ENCODE results near the gene PIH1D2.
"Not testable (repeated sequence)": the region's sequence is repeated elsewhere in the genome, so short reads cannot be mapped to it uniquely, and the experiment has no call there.

PIH1D2 gene

GRCh38 chr11:112073941-112074811 is at the start of gene PIH1D2, which contains the start of gene NKAPD1:
Gene PIH1D2, minus strand, starts transcription at chr11:112074017. Its CDS starts 843 bp downstream, at chr11:112073174.
Gene NKAPD1, plus strand, starts transcription at chr11:112074299. Its CDS starts 1,276 bp downstream, at chr11:112075575.
- peak within 1 kb of the TSS; percentile 97 for H3K4me3 Mint-ChIP-seq

GRCh38 chr11:112123129-112123528 is 49.3 kb upstream of the PIH1D2 start:
- no peaks in the 10 kb centered on the region for H3K27me3 Mint-ChIP-seq
- no peaks in the 10 kb centered on the region for H3K36me3 Mint-ChIP-seq (ENCODE audit: low read depth)
- no peaks in the 10 kb centered on the region for H3K9me3 Mint-ChIP-seq
- H3K27ac Mint-ChIP-seq: no peak overlapping the region
- H3K4me1 Mint-ChIP-seq (ENCODE audit: low read depth): peaks cover 25% of the 10 kb centered on the region
- H3K4me3 Mint-ChIP-seq: no peak overlapping the region

More at GRCh38 chr11:112073941-112074811, at the start of gene PIH1D2, which contains the start of gene NKAPD1:
- Mint-ChIP-seq H3K4me1 (ENCODE audit: low read depth) (peaks cover 34% of the 10 kb centered on the region), H3K27ac (peak within 1 kb of the TSS; percentile 98), H3K36me3 (ENCODE audit: low read depth) (peaks cover 27% of the 10 kb centered on the region), H3K27me3 (peaks cover 8% of the 10 kb centered on the region), H3K9me3 (no peaks in the 10 kb centered on the region)

GRCh38 chr11:112121981-112122615 is 48.3 kb upstream of the PIH1D2 start:
- Mint-ChIP-seq H3K27ac (no peak overlapping the region), H3K9me3 (no peaks in the 10 kb centered on the region), H3K36me3 (ENCODE audit: low read depth) (no peaks in the 10 kb centered on the region)

GRCh38 chr11:112118176-112118575 is 44.4 kb upstream of the PIH1D2 start:
- Mint-ChIP-seq H3K27ac (no peak overlapping the region), H3K4me1 (ENCODE audit: low read depth) (peaks cover 29% of the 10 kb centered on the region)

More at GRCh38 chr11:112121981-112122615, 48.3 kb upstream of the PIH1D2 start:
- Mint-ChIP-seq H3K4me1 (ENCODE audit: low read depth) (peaks cover 29% of the 10 kb centered on the region), H3K4me3 (no peak overlapping the region), H3K27me3 (no peaks in the 10 kb centered on the region)

GRCh38 chr11:112115386-112115785 is 41.6 kb upstream of the PIH1D2 start:
- Mint-ChIP-seq H3K9me3 (no peaks in the 10 kb centered on the region), H3K27ac (no peak overlapping the region), H3K4me1 (ENCODE audit: low read depth) (peaks cover 18% of the 10 kb centered on the region), H3K36me3 (ENCODE audit: low read depth) (no peaks in the 10 kb centered on the region), H3K4me3 (no peak overlapping the region), H3K27me3 (no peaks in the 10 kb centered on the region)

More at GRCh38 chr11:112118176-112118575, 44.4 kb upstream of the PIH1D2 start:
- Mint-ChIP-seq H3K4me3 (no peak overlapping the region), H3K27me3 (no peaks in the 10 kb centered on the region), H3K36me3 (ENCODE audit: low read depth) (no peaks in the 10 kb centered on the region), H3K9me3 (no peaks in the 10 kb centered on the region)

- Mint-ChIP-seq H3K27me3 (no peaks in the 10 kb centered on the region), H3K9me3 (no peaks in the 10 kb centered on the region), H3K27ac (no peak overlapping the region), H3K36me3 (ENCODE audit: low read depth) (peaks cover 2% of the 10 kb centered on the region), H3K4me3 (no peak overlapping the region), H3K4me1 (ENCODE audit: low read depth) (peaks cover 10% of the 10 kb centered on the region)
Observed at GRCh38 chr11:112114460-112114859, 40.6 kb upstream of the PIH1D2 start.

GRCh38 chr11:112113539-112114457 is 40.0 kb upstream of the PIH1D2 start:
- H3K4me3 Mint-ChIP-seq: no peak overlapping the region
- H3K27ac Mint-ChIP-seq: no peak overlapping the region
- no peaks in the 10 kb centered on the region for H3K27me3 Mint-ChIP-seq
- no peaks in the 10 kb centered on the region for H3K9me3 Mint-ChIP-seq
- peaks cover 6% of the 10 kb centered on the region for H3K36me3 Mint-ChIP-seq (ENCODE audit: low read depth)
- H3K4me1 Mint-ChIP-seq (ENCODE audit: low read depth): peaks cover 10% of the 10 kb centered on the region

- H3K36me3 Mint-ChIP-seq (ENCODE audit: low read depth): peaks cover 6% of the 10 kb centered on the region
- no peaks in the 10 kb centered on the region for H3K27me3 Mint-ChIP-seq
- H3K4me1 Mint-ChIP-seq (ENCODE audit: low read depth): peaks cover 3% of the 10 kb centered on the region
- no peak overlapping the region for H3K4me3 Mint-ChIP-seq
- no peaks in the 10 kb centered on the region for H3K9me3 Mint-ChIP-seq
- no peak overlapping the region for H3K27ac Mint-ChIP-seq
Observed at GRCh38 chr11:112106070-112106469, 32.3 kb upstream of the PIH1D2 start.

- no peaks in the 10 kb centered on the region for H3K9me3 Mint-ChIP-seq
- H3K27me3 Mint-ChIP-seq: no peaks in the 10 kb centered on the region
- H3K36me3 Mint-ChIP-seq (ENCODE audit: low read depth): peaks cover 3% of the 10 kb centered on the region
- H3K4me3 Mint-ChIP-seq: no peak overlapping the region
- H3K4me1 Mint-ChIP-seq (ENCODE audit: low read depth): peaks cover 3% of the 10 kb centered on the region
- no peak overlapping the region for H3K27ac Mint-ChIP-seq
Observed at GRCh38 chr11:112103446-112103845, 29.6 kb upstream of the PIH1D2 start.

GRCh38 chr11:112100462-112100861 is 26.6 kb upstream of the PIH1D2 start:
- H3K27me3 Mint-ChIP-seq: no peaks in the 10 kb centered on the region
- no peak overlapping the region for H3K27ac Mint-ChIP-seq

GRCh38 chr11:112097734-112098528 is 24.1 kb upstream of the PIH1D2 start:
- no peaks in the 10 kb centered on the region for H3K9me3 Mint-ChIP-seq
- no peaks in the 10 kb centered on the region for H3K27me3 Mint-ChIP-seq
- H3K4me1 Mint-ChIP-seq (ENCODE audit: low read depth): no peaks in the 10 kb centered on the region
- no peak overlapping the region for H3K4me3 Mint-ChIP-seq
- H3K27ac Mint-ChIP-seq: no peak overlapping the region
- peaks cover 29% of the 10 kb centered on the region for H3K36me3 Mint-ChIP-seq (ENCODE audit: low read depth)

More at GRCh38 chr11:112100462-112100861, 26.6 kb upstream of the PIH1D2 start:
- H3K9me3 Mint-ChIP-seq: no peaks in the 10 kb centered on the region
- no peak overlapping the region for H3K4me3 Mint-ChIP-seq
- peaks cover 17% of the 10 kb centered on the region for H3K36me3 Mint-ChIP-seq (ENCODE audit: low read depth)
- H3K4me1 Mint-ChIP-seq (ENCODE audit: low read depth): peaks cover 3% of the 10 kb centered on the region

- peaks cover 2% of the 10 kb centered on the region for H3K4me1 Mint-ChIP-seq (ENCODE audit: low read depth)
- peaks cover 44% of the 10 kb centered on the region for H3K36me3 Mint-ChIP-seq (ENCODE audit: low read depth)
- H3K9me3 Mint-ChIP-seq: no peaks in the 10 kb centered on the region
- H3K4me3 Mint-ChIP-seq: no peak overlapping the region
- H3K27me3 Mint-ChIP-seq: no peaks in the 10 kb centered on the region
- H3K27ac Mint-ChIP-seq: no peak overlapping the region
Observed at GRCh38 chr11:112096194-112096593, 22.4 kb upstream of the PIH1D2 start.

- not testable (repeated sequence) for H3K4me1 Mint-ChIP-seq (ENCODE audit: low read depth); H3K27ac Mint-ChIP-seq; H3K4me3 Mint-ChIP-seq; H3K27me3 Mint-ChIP-seq; H3K9me3 Mint-ChIP-seq
- peaks cover 50% of the 10 kb centered on the region for H3K36me3 Mint-ChIP-seq (ENCODE audit: low read depth)
Observed at GRCh38 chr11:112095302-112095701, 21.5 kb upstream of the PIH1D2 start.

GRCh38 chr11:112087212-112087611 is 13.4 kb upstream of the PIH1D2 start:
- H3K27ac Mint-ChIP-seq: peak overlapping the region; percentile 98
- H3K4me3 Mint-ChIP-seq: peak overlapping the region; percentile 97
- H3K27me3 Mint-ChIP-seq: no peaks in the 10 kb centered on the region
- H3K36me3 Mint-ChIP-seq (ENCODE audit: low read depth): peaks cover 89% of the 10 kb centered on the region
- no peaks in the 10 kb centered on the region for H3K9me3 Mint-ChIP-seq
- peaks cover 74% of the 10 kb centered on the region for H3K4me1 Mint-ChIP-seq (ENCODE audit: low read depth)
